GM21528 (cell line): ENCODE results near the gene BICRA.
"Not testable (repeated sequence)": the region's sequence is repeated elsewhere in the genome, so short reads cannot be mapped to it uniquely, and the experiment has no call there.

ENCODE experiments used
- ATAC-seq: cut with Tn5 transposase; IDR thresholded peaks from one replicate; pipeline ENCODE4 v1.9.1; 2021; ENCODE audit warnings: mild to moderate bottlenecking, moderate library complexity; ENCODE audit not compliant: unreplicated experiment, low FRiP score

Gene BICRA

GRCh38 chr19:47626238-47626637, 17.3 kb downstream of the BICRA start:
- ATAC-seq = no peak

- no peak for ATAC-seq
Observed at GRCh38 chr19:47628078-47628771, 19.3 kb downstream of the BICRA start.

- no peak for ATAC-seq
Observed at GRCh38 chr19:47630594-47630993, 21.7 kb downstream of the BICRA start.

- ATAC-seq = no peak
Observed at GRCh38 chr19:47631681-47632446, 22.9 kb downstream of the BICRA start.

- no peak for ATAC-seq
Observed at GRCh38 chr19:47633517-47633916, 24.6 kb downstream of the BICRA start.

GRCh38 chr19:47633996-47634395, 25.1 kb downstream of the BICRA start:
- ATAC-seq = no peak

GRCh38 chr19:47635152-47635754, 26.3 kb downstream of the BICRA start:
- not testable (repeated sequence) for ATAC-seq

- no peak for ATAC-seq
Observed at GRCh38 chr19:47637550-47637949, 28.6 kb downstream of the BICRA start.

GRCh38 chr19:47641891-47642485, 33.1 kb downstream of the BICRA start:
- no peak for ATAC-seq

GRCh38 chr19:47643281-47643680, 34.3 kb downstream of the BICRA start:
- no peak for ATAC-seq

- no peak for ATAC-seq
Observed at GRCh38 chr19:47644199-47644598, 35.3 kb downstream of the BICRA start.

GRCh38 chr19:47644743-47645482, 36.0 kb downstream of the BICRA start:
- ATAC-seq = no peak

GRCh38 chr19:47646924-47647323, 38.0 kb downstream of the BICRA start:
- ATAC-seq = no peak

GRCh38 chr19:47649588-47649987, 40.7 kb downstream of the BICRA start:
- no peak for ATAC-seq

GRCh38 chr19:47650700-47651099, 41.8 kb downstream of the BICRA start:
- ATAC-seq = no peak

- ATAC-seq = no peak
Observed at GRCh38 chr19:47651132-47651531, 42.2 kb downstream of the BICRA start.

- ATAC-seq = no peak
Observed at GRCh38 chr19:47651691-47652090, 42.8 kb downstream of the BICRA start.

GRCh38 chr19:47652285-47652684, 43.4 kb downstream of the BICRA start:
- no peak for ATAC-seq

- no peak for ATAC-seq
Observed at GRCh38 chr19:47653856-47654255, 44.9 kb downstream of the BICRA start.

GRCh38 chr19:47657719-47658118, 48.8 kb downstream of the BICRA start:
- no peak for ATAC-seq
